ENCODE measurements around the gene PLOD2.

- TF ChIP-seq RFX5 (IDR thresholded peaks at IDR 0.05; ENCODE audit: low read depth, low read length) (no peak), RCOR1 (IDR thresholded peaks at IDR 0.05; ENCODE audit: insufficient replicate concordance, low read length) (no peak), RAD21 (IDR thresholded peaks at IDR 0.05; ENCODE audit: low read length) (no peak), CEBPB (IDR thresholded peaks at IDR 0.05; ENCODE audit: low read depth, low read length) (no peak), FOS (IDR thresholded peaks at IDR 0.05; ENCODE audit: low read depth, low read length) (no peak), POLR2A (IDR thresholded peaks at IDR 0.05; ENCODE audit: low read depth, low read length) (no peak), MXI1 (IDR thresholded peaks at IDR 0.05; ENCODE audit: borderline replicate concordance, low read depth, low read length) (no peak), BHLHE40 (IDR thresholded peaks at IDR 0.05; ENCODE audit: low read depth, low read length) (no peak)
- TF ChIP-seq, protein P1, sequence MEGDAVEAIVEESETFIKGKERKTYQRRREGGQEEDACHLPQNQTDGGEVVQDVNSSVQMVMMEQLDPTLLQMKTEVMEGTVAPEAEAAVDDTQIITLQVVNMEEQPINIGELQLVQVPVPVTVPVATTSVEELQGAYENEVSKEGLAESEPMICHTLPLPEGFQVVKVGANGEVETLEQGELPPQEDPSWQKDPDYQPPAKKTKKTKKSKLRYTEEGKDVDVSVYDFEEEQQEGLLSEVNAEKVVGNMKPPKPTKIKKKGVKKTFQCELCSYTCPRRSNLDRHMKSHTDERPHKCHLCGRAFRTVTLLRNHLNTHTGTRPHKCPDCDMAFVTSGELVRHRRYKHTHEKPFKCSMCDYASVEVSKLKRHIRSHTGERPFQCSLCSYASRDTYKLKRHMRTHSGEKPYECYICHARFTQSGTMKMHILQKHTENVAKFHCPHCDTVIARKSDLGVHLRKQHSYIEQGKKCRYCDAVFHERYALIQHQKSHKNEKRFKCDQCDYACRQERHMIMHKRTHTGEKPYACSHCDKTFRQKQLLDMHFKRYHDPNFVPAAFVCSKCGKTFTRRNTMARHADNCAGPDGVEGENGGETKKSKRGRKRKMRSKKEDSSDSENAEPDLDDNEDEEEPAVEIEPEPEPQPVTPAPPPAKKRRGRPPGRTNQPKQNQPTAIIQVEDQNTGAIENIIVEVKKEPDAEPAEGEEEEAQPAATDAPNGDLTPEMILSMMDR (conservative IDR thresholded peaks at IDR 0.05; ENCODE audit: low read depth, low read length) = no peak
- TF ChIP-seq, protein P2, sequence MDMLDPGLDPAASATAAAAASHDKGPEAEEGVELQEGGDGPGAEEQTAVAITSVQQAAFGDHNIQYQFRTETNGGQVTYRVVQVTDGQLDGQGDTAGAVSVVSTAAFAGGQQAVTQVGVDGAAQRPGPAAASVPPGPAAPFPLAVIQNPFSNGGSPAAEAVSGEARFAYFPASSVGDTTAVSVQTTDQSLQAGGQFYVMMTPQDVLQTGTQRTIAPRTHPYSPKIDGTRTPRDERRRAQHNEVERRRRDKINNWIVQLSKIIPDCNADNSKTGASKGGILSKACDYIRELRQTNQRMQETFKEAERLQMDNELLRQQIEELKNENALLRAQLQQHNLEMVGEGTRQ (IDR thresholded peaks at IDR 0.05; ENCODE audit: low read depth, low read length) = no peak
Measured at GRCh38 chr3:146090521-146090920, 70.5 kb downstream of the PLOD2 start.

Data from IMR-90 (cell line).